ENCODE measurements around the gene UBE2K.
"Not testable (repeated sequence)": the region's sequence is repeated elsewhere in the genome, so short reads cannot be mapped to it uniquely, and the experiment has no call there.

Gene UBE2K

DNA sequence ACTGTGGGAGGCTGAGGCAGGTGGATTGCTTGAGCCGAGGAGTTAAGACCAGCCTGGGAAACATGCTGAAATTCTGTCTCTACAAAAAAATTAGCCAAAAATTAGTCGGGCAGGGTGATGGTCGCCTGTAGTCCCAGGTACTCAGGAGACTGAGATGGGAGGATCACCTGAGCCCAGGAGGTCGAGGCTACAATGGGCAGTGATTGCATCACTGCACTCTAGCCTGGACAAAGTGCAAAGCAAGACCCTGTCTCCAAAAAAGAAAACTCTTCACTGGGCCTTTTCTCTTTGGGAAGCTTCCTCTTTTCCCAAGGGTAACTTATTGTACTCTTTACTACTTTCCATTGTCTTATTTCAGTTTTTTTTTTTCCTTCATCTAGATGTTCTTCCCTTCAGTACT is 88.9 kb downstream of the UBE2K start:
- Histone ChIP-seq H3K4me3 (ENCODE audit: low read depth in 1 of 2, low read length in 2 of 2) (no peak overlapping the region), H3K27me3 (ENCODE audit: control insufficient read depth in 1 of 2, insufficient read depth in 2 of 2, low read length in 2 of 2) (no peaks in the 10 kb centered on the region), H3K27ac (ENCODE audit: low read depth, low read length) (no peak overlapping the region), H3K9ac (ENCODE audit: low read depth in 1 of 2, low read length in 2 of 2) (no peak overlapping the region), H3K36me3 (ENCODE audit: control insufficient read depth in 1 of 2, insufficient read depth in 2 of 2, low read length in 2 of 2) (peaks cover 0 to under 1% of the 10 kb centered on the region in 2 donors), H3K4me1 (ENCODE audit: control insufficient read depth in 1 of 2, insufficient read depth in 2 of 2, low read length in 2 of 2) (no peaks in the 10 kb centered on the region), H3K9me3 (ENCODE audit: control insufficient read depth in 1 of 2, low read length in 2 of 2) (no peaks in the 10 kb centered on the region)

DNA sequence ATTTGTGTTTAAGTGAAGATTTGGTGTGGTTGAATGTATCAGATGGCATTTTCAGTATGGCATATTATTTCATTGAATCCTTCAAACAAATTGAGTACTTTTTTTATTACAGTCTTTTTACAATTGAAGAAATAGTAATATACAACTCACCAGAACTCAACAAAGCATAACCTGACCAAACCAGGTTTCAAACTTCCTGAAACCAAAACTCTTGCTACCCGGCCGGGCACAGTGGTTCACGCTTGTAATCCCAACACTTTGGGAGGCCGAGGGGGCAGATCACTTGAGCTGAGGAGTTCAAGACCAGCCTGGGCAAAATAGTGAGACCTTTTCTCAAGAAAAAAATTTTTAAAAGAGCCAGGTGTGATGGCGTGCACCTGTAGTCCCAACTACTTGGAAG is 94.2 kb downstream of the UBE2K start:
- H3K9me3 ChIP-seq (ENCODE audit: control insufficient read depth in 1 of 2, low read length in 2 of 2) = no peaks in the 10 kb centered on the region
- no peak overlapping the region for H3K4me3 ChIP-seq (ENCODE audit: low read depth in 1 of 2, low read length in 2 of 2)
- no peak overlapping the region for H3K9ac ChIP-seq (ENCODE audit: low read depth in 1 of 2, low read length in 2 of 2)
- H3K4me1 ChIP-seq (ENCODE audit: control insufficient read depth in 1 of 2, insufficient read depth in 2 of 2, low read length in 2 of 2) = no peaks in the 10 kb centered on the region
- no peak overlapping the region for H3K27ac ChIP-seq (ENCODE audit: low read depth, low read length)
- H3K27me3 ChIP-seq (ENCODE audit: control insufficient read depth in 1 of 2, insufficient read depth in 2 of 2, low read length in 2 of 2) = no peaks in the 10 kb centered on the region
- no peaks in the 10 kb centered on the region for H3K36me3 ChIP-seq (ENCODE audit: control insufficient read depth in 1 of 2, insufficient read depth in 2 of 2, low read length in 2 of 2)

DNA sequence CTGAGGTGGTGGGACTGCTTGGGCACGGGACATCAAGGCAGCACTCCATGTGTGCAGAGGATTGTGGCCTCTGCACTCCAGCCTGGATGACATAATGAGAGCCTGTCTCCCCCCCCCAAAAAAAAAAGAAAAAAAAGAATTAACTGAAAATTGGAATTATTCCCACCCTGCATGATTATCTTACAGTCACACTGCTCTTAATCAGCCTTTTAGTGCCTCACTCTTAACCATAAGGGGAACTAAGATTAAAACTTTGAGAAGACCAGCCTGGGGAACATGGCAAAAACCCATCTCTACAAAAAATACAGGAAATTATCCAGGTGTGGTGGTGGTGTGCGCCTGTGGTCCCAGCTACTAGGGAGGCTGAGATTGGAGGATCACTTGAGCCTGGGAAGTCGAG is 94.6 kb downstream of the UBE2K start:
- no peak overlapping the region for H3K9ac ChIP-seq (ENCODE audit: low read depth in 1 of 2, low read length in 2 of 2)
- H3K9me3 ChIP-seq (ENCODE audit: control insufficient read depth in 1 of 2, low read length in 2 of 2) = no peaks in the 10 kb centered on the region
- H3K27me3 ChIP-seq (ENCODE audit: control insufficient read depth in 1 of 2, insufficient read depth in 2 of 2, low read length in 2 of 2) = no peaks in the 10 kb centered on the region
- no peak overlapping the region for H3K4me3 ChIP-seq (ENCODE audit: low read depth in 1 of 2, low read length in 2 of 2)
- no peaks in the 10 kb centered on the region for H3K4me1 ChIP-seq (ENCODE audit: control insufficient read depth in 1 of 2, insufficient read depth in 2 of 2, low read length in 2 of 2)
- H3K36me3 ChIP-seq (ENCODE audit: control insufficient read depth in 1 of 2, insufficient read depth in 2 of 2, low read length in 2 of 2) = no peaks in the 10 kb centered on the region
- H3K27ac ChIP-seq (ENCODE audit: low read depth, low read length) = no peak overlapping the region

DNA sequence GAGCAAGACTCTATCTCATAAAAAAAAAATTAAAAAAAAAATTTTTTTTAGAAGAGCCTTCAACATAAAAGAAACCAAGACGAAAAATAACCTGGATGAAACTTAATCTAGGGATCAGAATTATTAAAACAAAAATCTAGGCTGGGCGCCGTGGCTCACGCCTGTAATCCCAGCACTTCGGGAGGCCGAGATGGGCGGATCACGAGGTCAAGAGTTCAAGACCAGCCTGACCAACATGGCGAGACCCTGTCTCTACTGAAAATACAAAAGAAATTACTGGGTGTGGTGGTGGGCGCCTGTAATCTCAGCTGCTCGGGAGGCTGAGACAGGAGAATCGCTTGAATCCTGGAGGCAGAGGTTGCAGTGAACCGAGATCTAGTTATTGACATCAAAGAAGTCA is 95.0 kb downstream of the UBE2K start:
- not testable (repeated sequence) for H3K27me3 ChIP-seq (ENCODE audit: control insufficient read depth in 1 of 2, insufficient read depth in 2 of 2, low read length in 2 of 2); H3K27ac ChIP-seq (ENCODE audit: low read depth, low read length); H3K36me3 ChIP-seq (ENCODE audit: control insufficient read depth in 1 of 2, insufficient read depth in 2 of 2, low read length in 2 of 2); H3K4me3 ChIP-seq (ENCODE audit: low read depth in 1 of 2, low read length in 2 of 2); H3K4me1 ChIP-seq (ENCODE audit: control insufficient read depth in 1 of 2, insufficient read depth in 2 of 2, low read length in 2 of 2); H3K9me3 ChIP-seq (ENCODE audit: control insufficient read depth in 1 of 2, low read length in 2 of 2); H3K9ac ChIP-seq (ENCODE audit: low read depth in 1 of 2, low read length in 2 of 2)

DNA sequence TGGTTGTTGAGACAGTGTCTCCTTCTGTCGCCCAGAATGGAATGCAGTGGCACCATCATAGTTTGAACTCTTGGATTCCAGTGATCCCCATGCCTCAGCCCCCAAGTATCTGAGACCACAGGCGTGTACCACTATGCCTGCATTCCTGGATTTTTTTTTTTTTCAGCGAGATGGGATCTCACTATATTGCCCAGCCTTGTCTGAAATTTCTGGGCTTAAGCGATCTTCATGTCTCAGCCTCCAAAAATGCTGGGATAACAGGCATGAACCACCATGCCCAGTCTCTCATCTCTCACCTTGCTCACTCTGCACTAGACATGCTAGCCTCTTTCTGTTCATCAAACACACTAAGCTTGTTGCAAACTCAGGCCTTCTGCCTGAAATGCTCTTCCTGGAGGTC is 104.1 kb downstream of the UBE2K start:
- Histone ChIP-seq H3K36me3 (ENCODE audit: control insufficient read depth in 1 of 2, insufficient read depth in 2 of 2, low read length in 2 of 2) (no peaks in the 10 kb centered on the region), H3K27ac (ENCODE audit: low read depth, low read length) (no peak overlapping the region), H3K4me3 (ENCODE audit: low read depth in 1 of 2, low read length in 2 of 2) (no peak overlapping the region), H3K27me3 (ENCODE audit: control insufficient read depth in 1 of 2, insufficient read depth in 2 of 2, low read length in 2 of 2) (no peaks in the 10 kb centered on the region), H3K9me3 (ENCODE audit: control insufficient read depth in 1 of 2, low read length in 2 of 2) (no peaks in the 10 kb centered on the region), H3K4me1 (ENCODE audit: control insufficient read depth in 1 of 2, insufficient read depth in 2 of 2, low read length in 2 of 2) (no peaks in the 10 kb centered on the region), H3K9ac (ENCODE audit: low read depth in 1 of 2, low read length in 2 of 2) (no peak overlapping the region)

DNA sequence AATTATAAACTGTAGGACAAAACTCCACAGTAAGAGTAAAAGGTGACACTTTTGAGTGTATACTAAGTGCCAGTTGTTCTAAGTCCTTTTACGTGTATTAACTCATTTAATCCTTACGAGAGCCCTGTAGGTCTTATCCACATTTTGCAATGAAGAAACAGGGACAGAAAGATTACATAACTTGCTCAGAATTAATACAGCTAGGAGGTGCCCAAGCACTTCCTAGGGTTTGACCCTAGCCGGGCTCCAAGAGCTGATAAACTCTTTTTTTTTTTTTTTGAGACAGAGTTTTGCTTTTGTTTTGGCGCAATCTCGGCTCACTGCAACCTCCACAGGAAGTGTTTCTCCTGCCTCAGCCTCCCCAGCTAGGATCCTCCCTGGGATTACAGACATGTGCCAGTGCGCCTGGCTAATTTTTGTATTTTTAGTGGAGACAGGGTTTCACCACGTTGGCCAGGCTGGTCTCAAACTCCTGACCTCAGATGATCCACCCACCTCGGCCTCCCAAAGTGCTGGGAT is 110.4 kb downstream of the UBE2K start:
- Histone ChIP-seq H3K36me3 (ENCODE audit: control insufficient read depth in 1 of 2, insufficient read depth in 2 of 2, low read length in 2 of 2) (no peaks in the 10 kb centered on the region), H3K9me3 (ENCODE audit: control insufficient read depth in 1 of 2, low read length in 2 of 2) (no peaks in the 10 kb centered on the region), H3K27me3 (ENCODE audit: control insufficient read depth in 1 of 2, insufficient read depth in 2 of 2, low read length in 2 of 2) (no peaks in the 10 kb centered on the region), H3K4me3 (ENCODE audit: low read depth in 1 of 2, low read length in 2 of 2) (no peak overlapping the region), H3K27ac (ENCODE audit: low read depth, low read length) (no peak overlapping the region), H3K9ac (ENCODE audit: low read depth in 1 of 2, low read length in 2 of 2) (no peak overlapping the region), H3K4me1 (ENCODE audit: control insufficient read depth in 1 of 2, insufficient read depth in 2 of 2, low read length in 2 of 2) (no peaks in the 10 kb centered on the region)

DNA sequence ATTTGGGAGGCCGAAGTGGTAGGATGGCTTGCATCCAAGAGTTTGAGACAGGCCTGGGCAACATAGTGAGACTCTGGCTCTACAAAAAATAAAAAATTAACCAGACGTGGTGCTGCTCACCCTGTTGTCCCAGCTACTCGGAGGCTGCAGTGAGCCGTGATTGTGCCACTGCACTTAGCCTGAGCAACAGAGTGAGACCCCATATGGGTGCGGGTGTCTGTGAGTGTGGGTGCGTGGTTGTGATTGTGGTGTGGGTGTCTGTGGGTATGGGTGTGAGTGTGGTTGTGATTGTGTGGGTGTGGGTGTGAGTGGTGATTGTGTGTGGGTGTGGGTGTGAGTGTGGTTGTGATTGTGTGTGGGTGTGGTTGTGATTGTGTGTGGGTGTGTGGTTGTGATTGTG is 114.6 kb downstream of the UBE2K start:
- H3K9me3 ChIP-seq (ENCODE audit: control insufficient read depth in 1 of 2, low read length in 2 of 2) = no peaks in the 10 kb centered on the region
- no peaks in the 10 kb centered on the region for H3K36me3 ChIP-seq (ENCODE audit: control insufficient read depth in 1 of 2, insufficient read depth in 2 of 2, low read length in 2 of 2)
- no peak overlapping the region for H3K27ac ChIP-seq (ENCODE audit: low read depth, low read length)
- no peaks in the 10 kb centered on the region for H3K4me1 ChIP-seq (ENCODE audit: control insufficient read depth in 1 of 2, insufficient read depth in 2 of 2, low read length in 2 of 2)
- H3K27me3 ChIP-seq (ENCODE audit: control insufficient read depth in 1 of 2, insufficient read depth in 2 of 2, low read length in 2 of 2) = no peaks in the 10 kb centered on the region
- no peak overlapping the region for H3K4me3 ChIP-seq (ENCODE audit: low read depth in 1 of 2, low read length in 2 of 2)
- no peak overlapping the region for H3K9ac ChIP-seq (ENCODE audit: low read depth in 1 of 2, low read length in 2 of 2)

DNA sequence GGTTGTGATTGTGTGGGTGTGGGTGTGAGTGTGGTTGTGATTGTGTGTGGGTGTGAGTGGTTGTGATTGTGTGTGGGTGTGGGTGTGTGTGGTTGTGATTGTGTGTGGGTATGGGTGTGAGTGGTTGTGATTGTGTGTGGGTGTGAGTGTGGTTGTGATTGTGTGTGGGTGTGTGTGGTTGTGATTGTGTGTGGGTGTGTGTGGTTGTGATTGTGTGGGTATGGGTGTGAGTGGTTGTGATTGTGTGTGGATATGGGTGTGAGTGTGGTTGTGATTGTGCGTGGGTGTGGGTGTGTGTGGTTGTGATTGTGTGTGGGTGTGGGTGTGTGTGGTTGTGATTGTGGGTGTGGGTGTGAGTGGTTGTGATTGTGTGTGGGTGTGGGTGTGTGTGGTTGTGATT is 115.1 kb downstream of the UBE2K start:
- H3K36me3 ChIP-seq (ENCODE audit: control insufficient read depth in 1 of 2, insufficient read depth in 2 of 2, low read length in 2 of 2); H3K27me3 ChIP-seq (ENCODE audit: control insufficient read depth in 1 of 2, insufficient read depth in 2 of 2, low read length in 2 of 2); H3K4me3 ChIP-seq (ENCODE audit: low read depth in 1 of 2, low read length in 2 of 2); H3K9me3 ChIP-seq (ENCODE audit: control insufficient read depth in 1 of 2, low read length in 2 of 2); H3K4me1 ChIP-seq (ENCODE audit: control insufficient read depth in 1 of 2, insufficient read depth in 2 of 2, low read length in 2 of 2); H3K27ac ChIP-seq (ENCODE audit: low read depth, low read length); H3K9ac ChIP-seq (ENCODE audit: low read depth in 1 of 2, low read length in 2 of 2): not testable (repeated sequence)

DNA sequence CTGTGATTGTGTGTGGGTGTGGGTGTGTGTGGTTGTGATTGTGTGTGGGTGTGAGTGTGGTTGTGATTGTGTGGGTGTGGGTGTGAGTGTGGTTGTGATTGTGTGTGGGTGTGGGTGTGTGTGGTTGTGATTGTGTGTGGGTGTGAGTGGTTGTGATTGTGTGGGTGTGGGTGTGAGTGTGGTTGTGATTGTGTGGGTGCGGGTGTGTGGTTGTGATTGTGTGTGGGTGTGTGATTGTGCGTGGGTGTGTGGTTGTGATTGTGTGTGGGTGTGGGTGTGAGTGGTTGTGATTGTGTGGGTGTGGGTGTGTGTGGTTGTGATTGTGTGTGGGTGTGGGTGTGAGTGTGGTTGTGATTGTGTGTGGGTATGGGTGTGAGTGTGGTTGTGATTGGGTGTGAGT is 115.8 kb downstream of the UBE2K start:
- not testable (repeated sequence) for H3K9me3 ChIP-seq (ENCODE audit: control insufficient read depth in 1 of 2, low read length in 2 of 2); H3K9ac ChIP-seq (ENCODE audit: low read depth in 1 of 2, low read length in 2 of 2); H3K4me1 ChIP-seq (ENCODE audit: control insufficient read depth in 1 of 2, insufficient read depth in 2 of 2, low read length in 2 of 2); H3K36me3 ChIP-seq (ENCODE audit: control insufficient read depth in 1 of 2, insufficient read depth in 2 of 2, low read length in 2 of 2); H3K4me3 ChIP-seq (ENCODE audit: low read depth in 1 of 2, low read length in 2 of 2); H3K27me3 ChIP-seq (ENCODE audit: control insufficient read depth in 1 of 2, insufficient read depth in 2 of 2, low read length in 2 of 2); H3K27ac ChIP-seq (ENCODE audit: low read depth, low read length)

DNA sequence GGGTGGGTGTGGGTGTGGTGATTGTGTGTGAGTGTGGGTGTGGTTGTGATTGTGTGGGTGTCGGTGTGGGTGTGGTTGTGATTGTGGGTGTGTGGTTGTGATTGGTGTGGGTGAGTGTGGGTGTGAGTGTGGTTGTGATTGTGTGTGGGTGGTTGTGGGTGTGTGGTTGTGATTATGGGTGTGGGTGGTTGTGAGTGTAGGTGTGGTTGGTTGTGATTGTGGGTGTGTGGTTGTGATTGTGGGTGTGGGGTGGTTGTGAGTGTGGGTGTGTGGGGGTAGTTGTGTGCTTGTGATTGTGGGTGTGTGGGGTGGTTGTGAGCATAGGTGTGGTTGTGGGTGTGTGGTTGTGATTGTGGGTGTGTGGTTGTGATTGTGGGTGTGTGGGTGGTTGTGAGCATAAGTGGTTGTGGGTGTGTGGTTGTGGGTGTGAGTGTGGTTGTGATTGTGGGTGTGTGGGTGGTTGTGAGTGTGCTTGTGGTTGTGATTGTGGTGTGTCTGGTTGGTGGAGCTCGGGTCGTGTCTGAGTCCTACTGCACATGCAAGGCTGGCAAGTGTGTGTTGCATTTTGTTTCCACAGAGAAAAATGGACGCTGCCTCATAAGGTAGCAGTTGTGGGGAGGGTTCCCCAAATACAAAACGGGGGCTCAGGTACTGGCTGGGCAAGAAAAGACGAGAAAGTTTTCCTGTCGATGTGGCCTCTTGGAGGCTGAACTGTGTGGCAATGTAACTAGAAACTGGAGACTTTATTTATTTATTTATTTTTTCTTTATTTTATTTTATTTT is 116.7 kb downstream of the UBE2K start:
- no peak overlapping the region for H3K27ac ChIP-seq (ENCODE audit: low read depth, low read length)
- no peak overlapping the region for H3K9ac ChIP-seq (ENCODE audit: low read depth in 1 of 2, low read length in 2 of 2)
- H3K9me3 ChIP-seq (ENCODE audit: control insufficient read depth in 1 of 2, low read length in 2 of 2) = no peaks in the 10 kb centered on the region
- no peaks in the 10 kb centered on the region for H3K27me3 ChIP-seq (ENCODE audit: control insufficient read depth in 1 of 2, insufficient read depth in 2 of 2, low read length in 2 of 2)
- no peak overlapping the region for H3K4me3 ChIP-seq (ENCODE audit: low read depth in 1 of 2, low read length in 2 of 2)
- H3K36me3 ChIP-seq (ENCODE audit: control insufficient read depth in 1 of 2, insufficient read depth in 2 of 2, low read length in 2 of 2) = no peaks in the 10 kb centered on the region
- H3K4me1 ChIP-seq (ENCODE audit: control insufficient read depth in 1 of 2, insufficient read depth in 2 of 2, low read length in 2 of 2) = no peaks in the 10 kb centered on the region

Measured in duodenal mucosa (tissue), 2 donors.